Loucy (cell line): Measurements from ENCODE around the gene MAGEF1.

Experiments used
- EZH2phosphoT487 ChIP-seq: fragments of 200-600 bp; IDR thresholded peaks from 2 replicates; pipeline ENCODE4 v1.6.1; 2018; ENCODE audit warnings: antibody characterized with exemption, mild to moderate bottlenecking, moderate library complexity, borderline replicate concordance
- TF ChIP-seq, protein P1 (sequence below): fragments of 200-600 bp; sonication (generic); conservative IDR thresholded peaks from 2 replicates; pipeline ENCODE4 v1.5.1; 2014; ENCODE audit warnings: mild to moderate bottlenecking, antibody characterized with exemption, low read length

DNA sequence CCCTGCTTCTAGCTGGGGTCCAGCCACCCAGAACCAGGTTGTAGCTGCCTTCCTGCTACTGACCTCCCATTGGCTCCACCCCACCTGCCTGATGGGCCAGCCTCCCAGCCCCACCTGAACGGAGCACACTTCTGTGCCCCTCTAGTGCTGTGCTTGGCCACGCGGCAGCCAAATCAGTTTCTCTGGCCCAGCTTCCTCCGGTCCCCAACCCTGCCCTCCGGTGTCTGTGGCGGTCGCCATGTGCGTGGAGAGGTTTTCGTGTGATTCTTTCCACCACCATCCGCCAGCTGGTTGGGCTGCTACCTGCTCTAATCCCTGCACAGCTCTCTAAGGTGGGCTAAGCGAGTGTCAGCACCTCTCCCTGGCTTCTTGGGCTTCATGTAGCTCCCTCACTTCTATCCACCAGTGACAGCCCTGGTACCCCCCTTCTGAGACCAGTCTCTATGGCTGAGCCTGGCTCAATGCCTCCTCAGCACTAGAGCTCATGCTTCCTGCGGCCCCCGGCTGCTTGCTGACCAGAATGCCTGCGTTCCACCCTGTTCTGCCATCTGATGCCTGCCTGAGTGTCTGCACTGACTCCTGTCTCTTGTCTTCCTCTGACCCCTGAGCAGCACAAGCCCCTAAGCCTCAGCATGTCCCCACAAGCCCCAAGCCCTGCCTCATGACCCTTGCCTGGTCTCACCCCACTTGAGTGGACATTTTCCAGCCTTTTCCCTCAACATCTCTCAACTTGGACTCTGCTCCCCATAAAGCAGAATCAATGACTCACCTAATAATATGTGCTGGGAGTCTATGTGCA lies 23.2 kb upstream of the MAGEF1 start:
- TF ChIP-seq, protein P1, sequence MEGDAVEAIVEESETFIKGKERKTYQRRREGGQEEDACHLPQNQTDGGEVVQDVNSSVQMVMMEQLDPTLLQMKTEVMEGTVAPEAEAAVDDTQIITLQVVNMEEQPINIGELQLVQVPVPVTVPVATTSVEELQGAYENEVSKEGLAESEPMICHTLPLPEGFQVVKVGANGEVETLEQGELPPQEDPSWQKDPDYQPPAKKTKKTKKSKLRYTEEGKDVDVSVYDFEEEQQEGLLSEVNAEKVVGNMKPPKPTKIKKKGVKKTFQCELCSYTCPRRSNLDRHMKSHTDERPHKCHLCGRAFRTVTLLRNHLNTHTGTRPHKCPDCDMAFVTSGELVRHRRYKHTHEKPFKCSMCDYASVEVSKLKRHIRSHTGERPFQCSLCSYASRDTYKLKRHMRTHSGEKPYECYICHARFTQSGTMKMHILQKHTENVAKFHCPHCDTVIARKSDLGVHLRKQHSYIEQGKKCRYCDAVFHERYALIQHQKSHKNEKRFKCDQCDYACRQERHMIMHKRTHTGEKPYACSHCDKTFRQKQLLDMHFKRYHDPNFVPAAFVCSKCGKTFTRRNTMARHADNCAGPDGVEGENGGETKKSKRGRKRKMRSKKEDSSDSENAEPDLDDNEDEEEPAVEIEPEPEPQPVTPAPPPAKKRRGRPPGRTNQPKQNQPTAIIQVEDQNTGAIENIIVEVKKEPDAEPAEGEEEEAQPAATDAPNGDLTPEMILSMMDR, result no peak
- TF ChIP-seq EZH2phosphoT487, result no peak
